GM21737 (cell line): ENCODE results near the gene SUSD3.
A peak's percentile ranks its signal among the peaks of the same experiment; 100 is the strongest.

Source experiments
- ATAC-seq: cut with Tn5 transposase; IDR thresholded peaks from one replicate; pipeline ENCODE4 v1.9.1; 2021; ENCODE audit warnings: mild to moderate bottlenecking, moderate library complexity; ENCODE audit not compliant: unreplicated experiment

Gene SUSD3

DNA sequence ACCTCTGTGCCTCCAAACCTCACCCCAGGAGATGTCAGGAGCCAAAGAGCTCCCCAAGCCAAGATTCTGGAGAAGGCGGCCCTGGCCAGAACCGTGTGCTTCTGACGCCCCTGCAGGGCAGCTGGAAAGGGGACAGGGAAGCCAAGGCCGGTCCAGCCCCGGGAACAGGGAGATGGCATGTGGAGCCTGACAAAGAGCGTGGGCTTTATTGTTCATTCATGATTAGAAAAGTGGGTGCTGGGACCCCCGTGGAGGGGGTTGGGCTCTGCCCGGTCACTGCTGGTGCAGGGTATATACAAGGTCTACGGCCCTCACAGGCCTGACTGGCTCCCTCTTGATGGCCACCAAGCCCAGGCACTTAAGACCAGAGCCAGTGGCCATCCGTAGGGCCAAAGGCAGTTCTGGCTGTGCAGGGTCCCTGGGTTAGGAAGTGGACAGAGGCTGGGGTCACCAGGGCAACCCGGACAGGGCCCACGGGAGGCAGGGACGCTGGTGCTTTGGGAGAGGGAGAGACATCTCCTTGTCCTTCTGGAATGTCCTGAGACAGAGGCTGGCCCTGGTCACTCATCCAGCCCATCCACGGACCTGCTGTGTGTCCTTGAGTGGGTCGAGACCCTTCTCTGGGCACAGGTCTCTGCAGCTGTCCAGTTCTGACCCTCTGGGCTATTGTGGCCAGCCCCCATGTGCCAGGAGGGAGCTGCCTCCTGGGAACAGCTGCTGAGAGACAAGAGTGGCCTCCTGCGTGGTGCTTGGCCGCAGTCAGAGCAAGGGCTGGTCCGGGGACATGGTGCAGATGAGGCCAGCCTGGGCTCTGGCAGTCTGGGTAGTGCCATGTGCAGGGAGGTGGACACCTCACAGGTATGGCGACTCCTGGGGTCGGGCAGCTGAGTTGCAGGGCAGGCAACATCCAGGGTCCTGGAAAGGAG is 63.1 kb downstream of the SUSD3 start:
- no peak for ATAC-seq

- ATAC-seq = no peak
Measured at GRCh38 chr9:93122721-93123221, 64.3 kb downstream of the SUSD3 start.

- no peak for ATAC-seq
Measured at GRCh38 chr9:93123561-93124283, 65.2 kb downstream of the SUSD3 start.

GRCh38 chr9:93124793-93125192 is 66.3 kb downstream of the SUSD3 start:
- no peak for ATAC-seq

GRCh38 chr9:93125331-93125894 is 66.9 kb downstream of the SUSD3 start:
- ATAC-seq = no peak

DNA sequence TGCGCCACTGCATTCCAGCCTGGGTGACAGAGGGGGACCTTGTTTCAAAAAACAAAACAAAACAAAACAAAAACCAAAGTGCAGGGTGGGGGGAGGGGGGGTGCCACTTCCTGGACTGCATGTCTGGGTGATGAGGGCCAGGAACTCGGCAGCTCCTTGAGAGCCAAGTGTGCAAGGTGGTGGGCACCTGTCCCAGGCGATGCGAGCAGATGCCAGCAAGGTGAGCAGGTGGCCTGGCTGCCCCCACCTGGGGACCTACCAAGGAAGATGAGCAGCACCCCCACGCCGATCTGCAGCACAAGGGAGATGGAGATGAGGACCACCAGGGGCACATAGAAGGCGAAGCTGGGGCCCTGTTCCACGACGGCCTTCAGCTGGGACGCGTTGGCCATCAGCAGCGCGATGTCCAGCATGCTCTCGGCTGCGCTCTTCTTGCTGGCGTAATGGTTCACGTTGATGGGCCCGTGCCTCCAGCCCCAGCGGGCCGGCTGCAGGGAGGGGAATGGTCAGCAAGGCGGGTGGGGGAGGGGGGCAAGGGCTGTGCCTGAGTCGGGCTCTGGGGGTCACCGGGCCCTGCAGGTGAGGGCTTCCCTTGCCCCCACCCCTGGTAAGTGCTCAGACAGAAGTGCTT is 67.8 kb downstream of the SUSD3 start:
- ATAC-seq = no peak

DNA sequence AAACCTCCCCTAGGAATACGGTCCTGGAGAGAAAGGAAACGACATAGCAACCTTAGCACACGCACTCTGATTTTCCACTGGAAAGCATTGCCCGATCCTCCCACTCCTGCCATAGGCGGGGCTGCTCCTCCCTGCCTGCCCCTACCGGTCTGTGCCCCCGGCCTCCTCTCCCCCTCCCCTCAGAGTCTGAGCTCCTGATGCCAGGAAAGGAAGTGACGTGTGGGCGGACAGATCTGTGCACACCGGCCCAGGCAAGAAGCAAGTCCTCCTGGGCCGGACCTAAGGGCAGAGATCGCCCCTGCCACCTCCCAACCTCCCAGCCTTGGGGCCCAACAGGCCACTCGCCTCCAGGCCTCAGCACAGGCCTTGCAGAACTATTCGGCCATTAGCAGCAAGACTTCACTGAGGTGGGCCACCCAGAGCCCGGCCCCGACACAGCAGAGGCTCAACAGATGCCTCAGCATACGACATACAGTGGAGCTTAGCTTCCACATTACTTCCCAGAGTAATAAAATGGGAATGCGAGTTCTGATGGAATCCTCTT is 68.4 kb downstream of the SUSD3 start:
- no peak for ATAC-seq

GRCh38 chr9:93127395-93127911 is 69.0 kb downstream of the SUSD3 start:
- no peak for ATAC-seq

- ATAC-seq = no peak
Measured at GRCh38 chr9:93128011-93128714, 69.7 kb downstream of the SUSD3 start.

DNA sequence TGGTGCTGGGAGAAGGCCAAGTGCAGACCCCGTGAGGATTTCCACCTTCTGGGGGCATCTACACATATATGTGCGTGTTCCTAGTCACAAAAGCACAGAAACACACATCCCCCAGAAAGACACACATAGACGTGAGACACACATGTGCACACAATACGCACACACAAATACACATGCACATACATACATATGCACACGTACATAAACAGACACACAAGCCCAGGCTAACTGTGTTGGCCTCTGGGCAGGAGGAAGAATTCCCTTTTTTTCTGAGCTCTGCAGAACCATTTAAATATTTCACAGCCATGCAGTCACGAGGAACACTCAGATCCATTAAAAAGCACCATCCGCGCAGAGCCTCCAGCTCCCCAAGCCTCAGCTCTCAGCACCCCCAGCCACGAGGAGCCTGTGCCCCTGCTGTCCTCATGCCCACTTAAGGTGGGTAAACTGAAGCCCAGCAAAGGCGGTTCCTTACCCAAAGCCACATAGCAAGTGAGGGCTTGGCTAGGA is 70.3 kb downstream of the SUSD3 start:
- ATAC-seq = no peak

DNA sequence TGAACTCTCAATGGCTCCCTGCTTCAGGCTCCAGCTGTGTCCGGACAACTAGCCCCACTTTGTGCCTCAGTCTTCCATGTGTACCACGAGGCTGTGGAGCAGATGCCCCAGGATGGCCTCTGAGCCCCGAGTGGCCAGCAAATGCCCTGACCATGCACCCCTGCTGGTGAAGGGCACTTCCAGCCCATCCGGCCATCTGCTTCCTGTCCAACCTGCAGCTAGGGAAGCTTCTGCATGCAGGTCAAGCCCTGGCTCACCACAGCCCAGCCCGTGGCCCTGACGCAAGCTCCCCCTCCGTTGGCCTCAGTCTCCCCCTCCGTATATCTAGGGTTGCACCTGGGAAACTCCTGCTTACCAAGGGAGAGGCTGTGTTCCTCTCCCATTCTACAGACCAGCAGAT is 70.8 kb downstream of the SUSD3 start:
- no peak for ATAC-seq

DNA sequence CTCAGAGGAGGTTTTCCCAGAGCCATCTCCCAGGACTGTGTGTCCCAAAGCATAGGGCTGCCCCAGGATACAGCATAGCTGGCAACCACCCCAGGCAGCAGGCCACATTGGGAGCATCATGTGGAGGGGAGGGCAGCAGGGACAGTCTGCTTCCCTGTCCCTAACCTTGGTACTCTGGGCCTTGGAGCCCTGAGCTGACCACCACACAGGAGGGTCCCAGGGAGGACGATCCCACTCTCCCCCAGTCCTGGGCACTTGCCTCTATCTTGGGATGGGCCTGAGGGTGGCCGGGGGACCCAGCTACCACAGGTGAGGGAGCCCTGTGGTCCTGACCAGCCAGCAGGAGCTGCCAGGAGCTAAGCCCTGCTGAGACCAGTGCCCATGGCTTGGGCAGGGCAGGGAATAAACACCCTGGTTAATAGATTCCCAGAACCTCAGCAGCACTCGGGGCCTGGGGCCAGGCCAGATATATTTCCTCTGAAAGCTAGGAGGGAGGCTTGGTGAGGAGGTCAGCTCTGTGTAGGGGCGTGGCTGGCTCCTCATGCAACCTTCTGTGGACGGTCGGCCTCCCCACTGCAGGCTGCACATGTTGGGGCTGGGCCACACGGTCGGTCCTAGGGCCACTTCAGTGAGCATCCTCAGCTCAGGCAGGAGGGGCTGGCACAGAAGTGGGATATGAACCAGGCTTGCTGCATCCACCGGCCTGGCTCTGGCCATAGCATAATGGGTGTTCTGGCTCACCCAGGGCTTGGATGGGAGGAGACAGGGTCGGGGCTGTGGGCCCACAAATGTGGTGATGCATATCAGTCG is 71.4 kb downstream of the SUSD3 start:
- ATAC-seq = no peak

GRCh38 chr9:93130861-93131481 is 72.5 kb downstream of the SUSD3 start:
- no peak for ATAC-seq

DNA sequence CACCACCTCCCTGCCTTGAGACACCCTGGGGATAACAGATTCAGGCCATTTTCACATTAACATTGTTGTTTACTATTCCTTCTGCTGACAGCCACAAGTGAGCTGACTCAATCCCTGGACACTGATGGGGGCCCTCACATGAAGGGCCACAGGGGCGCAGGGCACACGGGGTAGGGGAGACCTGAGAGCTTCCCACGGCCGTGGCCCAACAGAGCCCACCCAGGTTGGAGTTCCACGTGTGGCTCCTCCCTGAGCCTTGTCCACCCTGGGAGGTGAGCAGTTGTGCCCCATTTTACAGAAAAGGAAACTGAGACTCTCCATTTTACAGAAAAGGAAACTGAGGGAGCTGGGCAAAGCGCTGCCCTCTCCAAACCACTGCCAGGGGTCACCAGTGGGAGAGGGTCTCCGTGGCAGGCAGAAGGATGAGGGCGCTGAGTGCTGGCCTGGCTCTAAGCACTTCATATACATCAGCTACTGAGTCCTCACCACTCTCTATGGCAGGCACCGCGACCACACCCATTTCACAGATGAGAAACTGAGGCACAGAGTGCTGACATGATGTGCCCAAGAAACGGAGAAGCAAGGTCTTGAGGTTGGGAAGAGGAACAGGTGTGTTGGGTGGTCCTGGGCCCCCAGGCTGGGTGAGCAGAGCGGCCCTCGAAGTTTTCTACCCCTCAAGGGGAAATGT is 73.2 kb downstream of the SUSD3 start:
- no peak for ATAC-seq

DNA sequence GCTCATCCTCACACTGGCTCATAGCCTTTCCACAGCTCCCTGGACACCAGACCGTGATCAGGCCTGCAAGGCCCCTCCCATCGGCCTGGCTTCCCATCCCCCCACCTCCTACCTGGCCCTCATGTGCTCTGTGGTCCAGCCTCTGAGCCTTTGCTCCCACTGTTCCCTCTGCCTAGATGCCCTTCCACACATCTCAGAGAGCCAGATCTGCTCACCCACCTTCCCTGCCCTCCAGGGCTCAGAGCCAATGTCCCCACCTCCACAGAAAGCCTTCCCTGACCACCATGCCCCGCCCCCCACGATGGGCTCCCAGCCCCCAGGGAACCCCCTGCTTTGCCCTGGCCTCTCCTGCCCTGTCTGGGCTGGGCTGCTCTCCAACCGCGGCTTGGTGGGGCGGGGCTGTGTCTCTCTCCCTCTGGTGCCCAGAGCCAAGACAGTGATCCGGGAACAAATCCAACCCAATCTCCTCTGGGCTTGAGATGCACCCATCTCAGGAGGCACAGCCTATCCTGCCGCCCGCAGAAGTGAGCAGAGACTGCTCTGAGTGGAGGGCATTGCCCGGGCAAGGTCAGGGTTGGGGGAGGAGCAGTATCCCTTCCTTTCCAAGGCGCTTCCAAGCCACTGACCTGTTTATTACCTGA is 73.9 kb downstream of the SUSD3 start:
- ATAC-seq = no peak

GRCh38 chr9:93132946-93133680 is 74.6 kb downstream of the SUSD3 start:
- ATAC-seq = no peak

- ATAC-seq = peak; percentile 37
Measured at GRCh38 chr9:93133681-93134014, 75.1 kb downstream of the SUSD3 start.
